Kidney epithelial cell (primary cell): ENCODE measurements around the gene FAM25G. TPM values are rescaled to one million over a fixed set of nuclear protein-coding genes. Genes with fewer than 3 reads are reported as not detected.

Experiments used
- DNase-seq: peaks from one replicate; pipeline ENCODE4 v3.0.0-alpha.2; 2010; ENCODE audit warnings: low read depth
- H3K27me3 ChIP-seq: 2 replicates; pipeline ENCODE4 v1.6.0; 2011; ENCODE audit warnings: low read length; ENCODE audit not compliant: control insufficient read depth, insufficient read depth
- H3K36me3 ChIP-seq: 2 replicates; pipeline ENCODE4 v1.5.1; 2011; ENCODE audit warnings: low read length; ENCODE audit not compliant: control insufficient read depth, insufficient read depth
- H3K4me3 ChIP-seq: 2 replicates; pipeline ENCODE4 v1.5.1; 2011; ENCODE audit warnings: low read depth, mild to moderate bottlenecking, control low read depth, low read length
- CTCF ChIP-seq: IDR thresholded peaks from 2 replicates; pipeline ENCODE4 v1.5.1; 2011; ENCODE audit warnings: mild to moderate bottlenecking, moderate library complexity, low read length, control low read depth, inconsistent platforms; ENCODE audit not compliant: insufficient read depth, poor library complexity, severe bottlenecking
- total RNA-seq: library from RNA; depleted of rRNA; stranded (reverse); fragments of >200 nt; gene quantifications from 2 replicates; pipeline ENCODE4 v1.2.3, GENCODE V29; 2015

FAM25G gene
- total RNA-seq, 1 donor from 2014 or later, result 3.2 TPM

- DNase-seq, result no peak
- TF ChIP-seq CTCF, result no peak
Measured at GRCh38 chr10:47445720-47446119, 45.8 kb downstream of the FAM25G start.

GRCh38 chr10:47444047-47444446 is 47.5 kb downstream of the FAM25G start:
- no peak for TF ChIP-seq CTCF
- H3K4me3 ChIP-seq, result no peak overlapping the region
- no peaks in the 10 kb centered on the region for H3K36me3 ChIP-seq
- no peaks in the 10 kb centered on the region for H3K27me3 ChIP-seq
- no peak for DNase-seq

More at GRCh38 chr10:47445720-47446119, 45.8 kb downstream of the FAM25G start:
- no peaks in the 10 kb centered on the region for H3K27me3 ChIP-seq
- no peaks in the 10 kb centered on the region for H3K36me3 ChIP-seq
- H3K4me3 ChIP-seq, result no peak overlapping the region

- DNase-seq, result no peak
- no peaks in the 10 kb centered on the region for H3K36me3 ChIP-seq
- H3K27me3 ChIP-seq, result no peaks in the 10 kb centered on the region
- TF ChIP-seq CTCF, result no peak
- no peak overlapping the region for H3K4me3 ChIP-seq
Measured at GRCh38 chr10:47443145-47443544, 48.4 kb downstream of the FAM25G start.

GRCh38 chr10:47442351-47442750 is 49.1 kb downstream of the FAM25G start:
- Histone ChIP-seq H3K36me3 (no peaks in the 10 kb centered on the region), H3K4me3 (no peak overlapping the region), H3K27me3 (no peaks in the 10 kb centered on the region)
- no peak for DNase-seq
- TF ChIP-seq CTCF, result no peak

- no peaks in the 10 kb centered on the region for H3K27me3 ChIP-seq
- DNase-seq, result no peak
- no peak for TF ChIP-seq CTCF
- H3K36me3 ChIP-seq, result no peaks in the 10 kb centered on the region
- H3K4me3 ChIP-seq, result no peak overlapping the region
Measured at GRCh38 chr10:47441938-47442337, 49.6 kb downstream of the FAM25G start.

- no peak for TF ChIP-seq CTCF
- Histone ChIP-seq H3K36me3 (no peaks in the 10 kb centered on the region), H3K27me3 (no peaks in the 10 kb centered on the region), H3K4me3 (no peak overlapping the region)
- no peak for DNase-seq
Measured at GRCh38 chr10:47440207-47440606, 51.3 kb downstream of the FAM25G start.
